Hepatocyte (in vitro differentiated cells): ENCODE results near the gene TSPAN32. TPM values are rescaled to one million over a fixed set of nuclear protein-coding genes. Genes with fewer than 3 reads are reported as not detected.

ENCODE experiments used
- DNase-seq: peaks from one replicate; pipeline ENCODE4 v3.0.0-alpha.2; 2016; ENCODE audit warnings: low spot score
- H2AFZ ChIP-seq: fragments of 200-600 bp; sonication (generic); 2 replicates; pipeline ENCODE4 v1.6.0; 2016; ENCODE audit warnings: antibody characterized with exemption, mild to moderate bottlenecking
- H3K27ac ChIP-seq: fragments of 200-600 bp; sonication (generic); 2 replicates; pipeline ENCODE4 v1.5.1; 2016; ENCODE audit warnings: mild to moderate bottlenecking
- H3K27me3 ChIP-seq: fragments of 200-600 bp; sonication (generic); 2 replicates; pipeline ENCODE4 v1.6.1; 2016
- H3K36me3 ChIP-seq: fragments of 200-600 bp; sonication (generic); replicated peaks from 2 replicates; pipeline ENCODE4 v1.5.1; 2016; ENCODE audit warnings: low read depth; ENCODE audit not compliant: insufficient read depth
- H3K4me1 ChIP-seq: fragments of 200-600 bp; sonication (generic); 2 replicates; pipeline ENCODE4 v1.5.1; 2016; ENCODE audit warnings: mild to moderate bottlenecking, moderate library complexity; ENCODE audit not compliant: insufficient read depth
- H3K4me2 ChIP-seq: fragments of 200-600 bp; sonication (generic); 2 replicates; pipeline ENCODE4 v1.6.0; 2016
- H3K4me3 ChIP-seq: fragments of 200-600 bp; sonication (generic); 2 replicates; pipeline ENCODE4 v1.5.1; 2016; ENCODE audit warnings: mild to moderate bottlenecking
- H3K79me2 ChIP-seq: fragments of 200-600 bp; sonication (generic); 2 replicates; pipeline ENCODE4 v1.6.0; 2017; ENCODE audit warnings: mild to moderate bottlenecking
- H3K9me2 ChIP-seq: fragments of 200-600 bp; sonication (generic); replicated peaks from 2 replicates; pipeline ENCODE4 v1.6.0; 2017; ENCODE audit warnings: mild to moderate bottlenecking; ENCODE audit not compliant: insufficient read depth
- H3K9me3 ChIP-seq: fragments of 200-600 bp; sonication (generic); 2 replicates; pipeline ENCODE4 v1.5.1; 2016; ENCODE audit warnings: low read depth, mild to moderate bottlenecking
- H4K20me1 ChIP-seq: fragments of 200-600 bp; sonication (generic); 2 replicates; pipeline ENCODE4 v1.6.0; 2016; ENCODE audit warnings: mild to moderate bottlenecking; ENCODE audit not compliant: insufficient read depth, poor library complexity, severe bottlenecking
- EZH2 ChIP-seq: fragments of 200-600 bp; sonication (generic); IDR thresholded peaks from 2 replicates; pipeline ENCODE4 v1.6.1; 2016; ENCODE audit warnings: antibody characterized with exemption, mild to moderate bottlenecking, borderline replicate concordance
- EZH2phosphoT487 ChIP-seq: fragments of 200-600 bp; sonication (generic); IDR thresholded peaks from one replicate; pipeline ENCODE4 v1.6.1; 2018; ENCODE audit warnings: antibody characterized with exemption, mild to moderate bottlenecking, low read depth, moderate library complexity; ENCODE audit not compliant: unreplicated experiment, severe bottlenecking
- WGBS: methylation state at CpG from one replicate; pipeline ENCODE4 v1.1.6; 2016; ENCODE audit warnings: low lambda C conversion rate; ENCODE audit errors: missing lambda C conversion rate; 5-methylcytosine and 5-hydroxymethylcytosine counted together
- polyA plus RNA-seq: library from polyadenylated mRNA; unstranded; fragments of >200 nt; fragmentation: Nextera tagmentation; extraction: Ambion mirVana; gene quantifications from 2 replicates; pipeline ENCODE4 v1.2.1, GENCODE V29; 2016
- total RNA-seq: library from RNA; depleted of rRNA; stranded (reverse); fragments of >200 nt; gene quantifications from 2 replicates; pipeline ENCODE4 v1.2.3, GENCODE V29; 2014
- TF ChIP-seq, protein P1 (sequence below): fragments of 200-600 bp; sonication (generic); IDR thresholded peaks from 2 replicates; pipeline ENCODE4 v1.5.1; 2016; ENCODE audit warnings: antibody characterized with exemption, mild to moderate bottlenecking; ENCODE audit not compliant: poor library complexity

The TSPAN32 gene
- total and polyA plus RNA-seq, 2 experiments from 2014 or later, result 1.5 to 4.8 TPM

DNA sequence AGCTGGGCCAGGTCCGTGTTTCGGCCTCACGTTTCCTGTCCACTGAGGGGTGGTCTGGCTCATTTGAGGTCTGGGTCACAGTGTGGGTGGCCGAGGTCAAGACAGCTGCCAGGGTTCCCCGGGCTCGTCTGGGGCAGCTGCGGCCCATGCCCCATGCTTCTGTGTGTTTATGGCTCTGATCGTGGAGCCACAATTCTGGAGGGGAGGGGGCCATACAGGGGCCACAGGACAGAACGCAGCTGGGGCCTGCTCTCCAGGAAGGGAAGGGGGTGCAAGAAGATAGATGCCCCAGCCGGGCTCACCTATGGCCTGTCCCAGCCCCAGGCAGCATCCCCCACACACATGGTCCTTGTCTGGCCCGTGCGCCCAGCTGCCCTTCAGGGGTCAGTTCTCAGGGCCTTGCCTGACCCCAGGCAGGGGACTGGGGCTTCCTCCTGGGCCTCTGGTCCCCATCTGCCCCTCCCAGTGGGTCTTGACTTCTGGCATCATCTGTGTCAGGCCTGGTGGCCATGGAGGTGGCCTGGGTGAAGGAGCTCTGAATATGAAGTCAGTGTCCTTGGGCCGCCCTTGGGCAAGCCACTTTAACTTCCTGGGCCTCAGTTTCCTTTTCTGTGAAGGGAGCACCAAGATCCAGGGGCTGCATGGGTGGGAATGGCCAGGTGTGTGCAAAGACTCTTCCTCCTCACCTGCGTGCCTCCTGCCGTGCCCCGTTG lies 8.4 kb downstream of the TSPAN32 start:
- no peaks in the 10 kb centered on the region for H3K27me3 ChIP-seq
- peaks cover 21% of the 10 kb centered on the region for H3K4me1 ChIP-seq
- no peaks in the 10 kb centered on the region for H4K20me1 ChIP-seq
- H3K36me3 ChIP-seq, result no peaks in the 10 kb centered on the region
- H3K4me3 ChIP-seq, result no peak overlapping the region
- no peak overlapping the region for H3K27ac ChIP-seq
- WGBS, result 91% methylated on average over 15 of the region's 16 CpGs
- no peak overlapping the region for H3K4me2 ChIP-seq
- no peak for DNase-seq
- no peaks in the 10 kb centered on the region for H3K9me3 ChIP-seq
- no peaks in the 10 kb centered on the region for H3K79me2 ChIP-seq
- TF ChIP-seq EZH2 (no peak), EZH2phosphoT487 (no peak)
- TF ChIP-seq, protein P1, sequence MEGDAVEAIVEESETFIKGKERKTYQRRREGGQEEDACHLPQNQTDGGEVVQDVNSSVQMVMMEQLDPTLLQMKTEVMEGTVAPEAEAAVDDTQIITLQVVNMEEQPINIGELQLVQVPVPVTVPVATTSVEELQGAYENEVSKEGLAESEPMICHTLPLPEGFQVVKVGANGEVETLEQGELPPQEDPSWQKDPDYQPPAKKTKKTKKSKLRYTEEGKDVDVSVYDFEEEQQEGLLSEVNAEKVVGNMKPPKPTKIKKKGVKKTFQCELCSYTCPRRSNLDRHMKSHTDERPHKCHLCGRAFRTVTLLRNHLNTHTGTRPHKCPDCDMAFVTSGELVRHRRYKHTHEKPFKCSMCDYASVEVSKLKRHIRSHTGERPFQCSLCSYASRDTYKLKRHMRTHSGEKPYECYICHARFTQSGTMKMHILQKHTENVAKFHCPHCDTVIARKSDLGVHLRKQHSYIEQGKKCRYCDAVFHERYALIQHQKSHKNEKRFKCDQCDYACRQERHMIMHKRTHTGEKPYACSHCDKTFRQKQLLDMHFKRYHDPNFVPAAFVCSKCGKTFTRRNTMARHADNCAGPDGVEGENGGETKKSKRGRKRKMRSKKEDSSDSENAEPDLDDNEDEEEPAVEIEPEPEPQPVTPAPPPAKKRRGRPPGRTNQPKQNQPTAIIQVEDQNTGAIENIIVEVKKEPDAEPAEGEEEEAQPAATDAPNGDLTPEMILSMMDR, result no peak
- H2AFZ ChIP-seq, result no peak overlapping the region
- no peaks in the 10 kb centered on the region for H3K9me2 ChIP-seq

DNA sequence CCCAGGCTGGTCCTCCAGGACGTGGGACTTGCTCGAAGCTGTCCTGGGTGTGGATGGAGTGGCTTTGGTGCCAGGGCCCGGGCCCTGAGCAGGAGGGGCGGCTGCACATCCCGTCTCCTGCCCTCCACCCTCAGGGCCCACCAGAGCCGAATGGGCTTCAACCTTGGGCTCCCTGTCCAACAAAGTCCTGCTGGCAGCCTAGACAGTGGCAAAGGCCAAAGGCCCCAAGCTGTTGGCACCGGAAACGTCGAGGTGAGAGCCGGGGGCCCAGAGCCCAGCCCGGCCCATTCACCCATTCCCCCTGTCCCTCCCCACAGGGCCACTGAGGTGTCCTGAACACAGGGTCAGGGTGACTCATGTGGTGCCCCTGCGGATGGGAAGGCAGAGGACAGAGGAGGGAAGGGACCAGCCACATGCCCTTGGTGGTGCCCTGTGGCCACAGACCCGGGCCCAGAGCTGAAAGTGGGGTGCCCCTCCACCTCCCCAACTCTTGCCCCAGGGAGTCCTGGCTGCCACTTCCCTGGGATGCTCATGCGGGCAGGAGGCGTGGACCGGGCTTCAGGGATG lies 9.1 kb downstream of the TSPAN32 start:
- Histone ChIP-seq H3K9me2 (no peaks in the 10 kb centered on the region), H3K36me3 (no peaks in the 10 kb centered on the region), H2AFZ (no peak overlapping the region), H3K27me3 (no peaks in the 10 kb centered on the region), H3K4me1 (peaks cover 19% of the 10 kb centered on the region), H3K4me3 (no peak overlapping the region), H3K4me2 (no peak overlapping the region), H3K27ac (no peak overlapping the region), H4K20me1 (no peaks in the 10 kb centered on the region), H3K79me2 (no peaks in the 10 kb centered on the region), H3K9me3 (no peaks in the 10 kb centered on the region)
- TF ChIP-seq, protein P1, result no peak
- no peak for TF ChIP-seq EZH2
- no peak for TF ChIP-seq EZH2phosphoT487
- DNase-seq, result no peak
- 89% methylated on average over 15 of the region's 16 CpGs for WGBS

DNA sequence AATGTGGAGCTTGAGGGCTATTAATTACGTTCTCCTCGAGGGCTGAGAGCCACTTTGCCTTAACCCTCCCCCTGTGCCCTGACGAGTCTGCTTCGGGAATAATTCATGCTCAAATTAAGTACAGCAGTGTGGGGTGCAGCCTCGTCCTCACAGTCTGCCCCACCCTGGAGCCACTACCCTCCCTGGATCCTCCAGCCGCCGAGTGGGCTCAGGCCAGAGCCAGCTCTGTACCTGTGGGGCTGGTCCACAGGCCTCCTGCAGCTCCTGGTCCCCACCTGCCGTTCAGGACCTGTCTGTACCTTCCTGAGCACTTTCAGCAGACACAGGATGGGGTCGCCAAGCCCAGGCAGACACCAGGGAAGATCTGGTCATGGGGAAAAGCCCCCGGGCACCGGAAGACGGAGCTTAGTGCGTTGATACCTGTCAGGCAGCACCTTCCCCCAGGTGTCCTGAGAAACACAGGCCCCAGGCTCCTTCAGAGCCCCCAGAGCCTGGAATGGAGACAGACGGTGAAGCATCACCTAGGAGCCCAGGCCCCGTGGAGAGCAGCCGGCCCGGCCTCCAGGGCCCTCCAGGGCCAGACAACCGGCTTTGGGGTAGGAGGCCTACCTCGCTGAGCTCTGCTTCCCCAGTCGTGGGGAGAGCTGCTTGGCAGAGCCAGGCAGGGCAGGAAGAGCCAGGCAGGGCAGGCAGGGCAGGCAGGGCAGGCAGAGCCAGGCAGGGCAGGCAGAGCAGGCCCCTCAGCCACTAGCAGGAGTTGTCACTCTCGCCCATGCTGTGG lies 9.7 kb downstream of the TSPAN32 start:
- no peak overlapping the region for H3K4me3 ChIP-seq
- H3K4me1 ChIP-seq, result peaks cover 19% of the 10 kb centered on the region
- TF ChIP-seq, protein P1, result no peak
- TF ChIP-seq EZH2 (no peak), EZH2phosphoT487 (no peak)
- no peaks in the 10 kb centered on the region for H3K36me3 ChIP-seq
- no peak overlapping the region for H3K4me2 ChIP-seq
- H4K20me1 ChIP-seq, result no peaks in the 10 kb centered on the region
- no peak overlapping the region for H3K27ac ChIP-seq
- no peaks in the 10 kb centered on the region for H3K9me3 ChIP-seq
- no peak overlapping the region for H2AFZ ChIP-seq
- DNase-seq, result no peak
- 71% methylated on average over 20 of the region's 21 CpGs for WGBS
- H3K9me2 ChIP-seq, result no peaks in the 10 kb centered on the region
- H3K27me3 ChIP-seq, result no peaks in the 10 kb centered on the region
- H3K79me2 ChIP-seq, result no peaks in the 10 kb centered on the region
